HCT116 (cell line): ENCODE measurements around the gene ADAMTS1. TPM values are rescaled to one million over a fixed set of nuclear protein-coding genes. Genes with fewer than 3 reads are reported as not detected.

Source experiments
- ATAC-seq: fragments of 200-7000 bp; cut with Tn5 transposase; 2 replicates; pipeline ENCODE4 v1.9.1; 2020; ENCODE audit warnings: mild to moderate bottlenecking, moderate library complexity
- BruUV-seq: library from RNA; stranded (reverse); fragments of 400-500 nt; replicated peaks from 2 replicates; lab custom pipeline; 2021; lab: Mats Ljungman, UMichigan
- CTCF ChIA-PET: fragments of 300-600 bp; sonication (Branson Sonifier 250); formaldehyde crosslinking; loops from one replicate; lab custom pipeline; 2021; ENCODE audit warnings: antibody characterized with exemption; lab: Charles Lee
- POLR2A ChIA-PET: fragments of 300-600, 350-600 bp; sonication (Branson Sonifier 250); formaldehyde crosslinking; loops from one replicate; lab custom pipeline; 2021; ENCODE audit warnings: antibody characterized with exemption; lab: Charles Lee
- RAD21 ChIA-PET, 2 experiments: fragments of 300-600 bp; sonication (Branson Sonifier 250); formaldehyde crosslinking; loops; one replicate each; lab custom pipeline; 2023; ENCODE audit warnings: low total read pairs in 2 of 2; ENCODE audit not compliant: uncharacterized antibody in 2 of 2, unreplicated experiment in 2 of 2, low non-redundant PET in 1 of 2; lab: Charles Lee
- DNase-seq: peaks from one replicate; pipeline ENCODE4 v3.0.0-alpha.2; 2010; ENCODE audit warnings: low read depth, low spot score
- H2AFZ ChIP-seq: fragments of 200-600 bp; shearing (Covaris generic), sonication (generic); 2 replicates; pipeline ENCODE4 v1.6.1; 2017; ENCODE audit warnings: low read depth, mixed run types, mixed read lengths, antibody characterized with exemption, low read length; ENCODE audit not compliant: poor library complexity, severe bottlenecking
- H3K27ac ChIP-seq: 2 replicates; pipeline ENCODE4 v1.5.1; 2012; ENCODE audit warnings: low read depth, low read length
- H3K27me3 ChIP-seq: fragments of 200-600 bp; sonication (generic); 2 replicates; pipeline ENCODE4 v1.6.1; 2016; ENCODE audit warnings: mixed run types, low read length, mixed read lengths; ENCODE audit not compliant: insufficient read depth
- H3K36me3 ChIP-seq, 2 experiments: fragments of 200-500 bp in 1 of 2; fragments of 200-600 bp in 1 of 2; sonication (Bioruptor generic) in 1 of 2; sonication (generic) in 1 of 2; 2 replicates each; pipeline versions ENCODE4 v1.5.1 to v1.6.1; 2014 to 2016; ENCODE audit warnings: low read length in 2 of 2, inconsistent platforms in 1 of 2, mixed read lengths in 1 of 2, mixed run types in 1 of 2; ENCODE audit not compliant: insufficient read depth in 2 of 2, control insufficient read depth in 1 of 2
- H3K4me1 ChIP-seq, 2 experiments: fragments of 200-600 bp in 1 of 2; sonication (generic) in 1 of 2; 2 replicates each; pipeline versions ENCODE4 v1.5.1 to v1.6.1; 2012 to 2017; ENCODE audit warnings: low read length in 2 of 2, inconsistent platforms in 1 of 2, mild to moderate bottlenecking in 1 of 2, mixed read lengths in 1 of 2, mixed run types in 1 of 2, moderate library complexity in 1 of 2; ENCODE audit not compliant: insufficient read depth in 2 of 2, control insufficient read depth in 1 of 2
- H3K4me2 ChIP-seq: fragments of 200-600 bp; sonication (generic); 2 replicates; pipeline ENCODE4 v1.6.1; 2017; ENCODE audit warnings: mixed run types, low read length, mixed read lengths
- H3K4me3 ChIP-seq, 2 experiments: fragments of 200-600 bp in 1 of 2; sonication (generic) in 1 of 2; replicated peaks in 1 of 2; 2 replicates each; pipeline ENCODE4 v1.5.1; 2011 to 2016; ENCODE audit warnings: low read length in 2 of 2, control low read depth in 1 of 2, low read depth in 1 of 2, mild to moderate bottlenecking in 1 of 2, mixed read lengths in 1 of 2, mixed run types in 1 of 2
- H3K79me2 ChIP-seq: fragments of 200-600 bp; sonication (generic); 2 replicates; pipeline ENCODE4 v1.6.1; 2017; ENCODE audit warnings: mild to moderate bottlenecking, mixed run types, low read length, moderate library complexity, mixed read lengths; ENCODE audit not compliant: insufficient read depth
- H3K9ac ChIP-seq: fragments of 200-600 bp; sonication (generic); 2 replicates; pipeline ENCODE4 v1.6.1; 2016; ENCODE audit warnings: low read length, mixed read lengths
- H3K9me2 ChIP-seq: fragments of 200-600 bp; sonication (generic), shearing (Covaris generic); 2 replicates; pipeline ENCODE4 v1.6.1; 2017; ENCODE audit warnings: mixed run types, mild to moderate bottlenecking, moderate library complexity; ENCODE audit not compliant: insufficient read depth
- H3K9me3 ChIP-seq, 2 experiments: fragments of 200-500 bp in 1 of 2; fragments of 200-600 bp in 1 of 2; sonication (Bioruptor generic) in 1 of 2; sonication (generic) in 1 of 2; 2 replicates each; pipeline ENCODE4 v1.6.1; 2014 to 2017; ENCODE audit warnings: low read length in 2 of 2, mixed read lengths in 2 of 2, inconsistent platforms in 1 of 2, low read depth in 1 of 2, mild to moderate bottlenecking in 1 of 2, mixed run types in 1 of 2, moderate library complexity in 1 of 2; ENCODE audit not compliant: control insufficient read depth in 1 of 2, insufficient read depth in 1 of 2
- H4K20me1 ChIP-seq: fragments of 200-600 bp; sonication (generic), shearing (Covaris generic); 2 replicates; pipeline ENCODE4 v1.6.1; 2017; ENCODE audit warnings: mixed run types, mild to moderate bottlenecking, moderate library complexity; ENCODE audit not compliant: insufficient read depth
- ATF3 ChIP-seq: IDR thresholded peaks from 2 replicates; pipeline ENCODE4 v1.6.1; 2012
- CEBPB ChIP-seq: IDR thresholded peaks from 2 replicates; pipeline ENCODE4 v1.6.1; 2012; ENCODE audit warnings: low read depth
- ELF1 ChIP-seq: IDR thresholded peaks from 2 replicates; pipeline ENCODE4 v1.6.1; 2012; ENCODE audit warnings: low read depth, borderline replicate concordance
- EZH2phosphoT487 ChIP-seq: fragments of 200-600 bp; IDR thresholded peaks from 2 replicates; pipeline ENCODE4 v1.6.1; 2018; ENCODE audit warnings: antibody characterized with exemption, borderline replicate concordance
- SP1 ChIP-seq: IDR thresholded peaks from 2 replicates; pipeline ENCODE4 v1.6.1; 2012; ENCODE audit warnings: low read depth
- SRF ChIP-seq: IDR thresholded peaks from 2 replicates; pipeline ENCODE4 v1.6.1; 2012; ENCODE audit warnings: low read depth
- ZBTB33 ChIP-seq: IDR thresholded peaks from 2 replicates; pipeline ENCODE4 v1.6.1; 2011; ENCODE audit warnings: mild to moderate bottlenecking, low read length, moderate library complexity; ENCODE audit not compliant: insufficient replicate concordance; ENCODE audit errors: extremely low read depth
- intact Hi-C: fragments of 100-400 bp; cut with micrococcal nuclease; formaldehyde crosslinking; loops from 2 replicates; pipeline ENCODE4 v1.10.0; 2022
- total RNA-seq: library from RNA; stranded (reverse); gene quantifications from one replicate; pipeline ENCODE4 v1.2.1, GENCODE V29; 2021; ENCODE audit not compliant: unreplicated experiment
- TF ChIP-seq, protein P1 (sequence below), 3 experiments: fragments of 200-600 bp in 1 of 3; sonication (generic) in 1 of 3; IDR thresholded peaks in 2 of 3; conservative IDR thresholded peaks in 1 of 3; 2 replicates each; pipeline ENCODE4 v1.5.1; 2012 to 2017; ENCODE audit warnings: low read depth in 2 of 3, low read length in 2 of 3, antibody characterized with exemption in 1 of 3, borderline replicate concordance in 1 of 3, control low read depth in 1 of 3, mild to moderate bottlenecking in 1 of 3, mixed read lengths in 1 of 3, mixed run types in 1 of 3, moderate library complexity in 1 of 3; ENCODE audit not compliant: insufficient read depth in 1 of 3

ADAMTS1 gene
- total RNA-seq, 1 experiment from 2014 or later: 0.98 TPM

- Histone ChIP-seq H3K27ac (no peak overlapping the region), H3K36me3 (no peaks in the 10 kb centered on the region), H3K4me1 (no peaks in the 10 kb centered on the region), H4K20me1 (no peaks in the 10 kb centered on the region), H3K9me2 (no peaks in the 10 kb centered on the region), H3K79me2 (no peaks in the 10 kb centered on the region), H3K9me3 (peaks cover 3 to 24% of the 10 kb centered on the region in 2 experiments; a peak in 2 of 4 replicates), H3K27me3 (no peaks in the 10 kb centered on the region), H3K4me2 (no peak overlapping the region), H3K4me3 (no peak overlapping the region), H3K9ac (no peak overlapping the region), H2AFZ (no peak overlapping the region)
- intact Hi-C loops: no loop called here
- no peak for ATAC-seq
- POLR2A ChIA-PET: no interaction called here
- CTCF ChIA-PET: no interaction called here
- TF ChIP-seq SP1 (no peak), ELF1 (no peak), ZBTB33 (no peak), CEBPB (no peak), SRF (no peak), EZH2phosphoT487 (no peak), ATF3 (no peak)
- TF ChIP-seq, protein P1, sequence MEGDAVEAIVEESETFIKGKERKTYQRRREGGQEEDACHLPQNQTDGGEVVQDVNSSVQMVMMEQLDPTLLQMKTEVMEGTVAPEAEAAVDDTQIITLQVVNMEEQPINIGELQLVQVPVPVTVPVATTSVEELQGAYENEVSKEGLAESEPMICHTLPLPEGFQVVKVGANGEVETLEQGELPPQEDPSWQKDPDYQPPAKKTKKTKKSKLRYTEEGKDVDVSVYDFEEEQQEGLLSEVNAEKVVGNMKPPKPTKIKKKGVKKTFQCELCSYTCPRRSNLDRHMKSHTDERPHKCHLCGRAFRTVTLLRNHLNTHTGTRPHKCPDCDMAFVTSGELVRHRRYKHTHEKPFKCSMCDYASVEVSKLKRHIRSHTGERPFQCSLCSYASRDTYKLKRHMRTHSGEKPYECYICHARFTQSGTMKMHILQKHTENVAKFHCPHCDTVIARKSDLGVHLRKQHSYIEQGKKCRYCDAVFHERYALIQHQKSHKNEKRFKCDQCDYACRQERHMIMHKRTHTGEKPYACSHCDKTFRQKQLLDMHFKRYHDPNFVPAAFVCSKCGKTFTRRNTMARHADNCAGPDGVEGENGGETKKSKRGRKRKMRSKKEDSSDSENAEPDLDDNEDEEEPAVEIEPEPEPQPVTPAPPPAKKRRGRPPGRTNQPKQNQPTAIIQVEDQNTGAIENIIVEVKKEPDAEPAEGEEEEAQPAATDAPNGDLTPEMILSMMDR (IDR thresholded peaks at IDR 0.05 in 2 of 3, conservative IDR thresholded peaks at IDR 0.05 in 1 of 3; ENCODE audit: borderline replicate concordance in 1 of 3, insufficient read depth in 1 of 3, low read depth in 2 of 3, low read length in 2 of 3): no peak
- no peak for DNase-seq
- RAD21 ChIA-PET: no interaction called here
- no TSS peak for BruUV-seq
These were observed 49.3 kb downstream of the ADAMTS1 start for GRCh38 chr21:26795866-26796329.
